Measurements from ENCODE around the gene BARD1.
A peak's percentile ranks its signal among the peaks of the same experiment; 100 is the strongest.
"Not testable (repeated sequence)": the region's sequence is repeated elsewhere in the genome, so short reads cannot be mapped to it uniquely, and the experiment has no call there.

The BARD1 gene

DNA sequence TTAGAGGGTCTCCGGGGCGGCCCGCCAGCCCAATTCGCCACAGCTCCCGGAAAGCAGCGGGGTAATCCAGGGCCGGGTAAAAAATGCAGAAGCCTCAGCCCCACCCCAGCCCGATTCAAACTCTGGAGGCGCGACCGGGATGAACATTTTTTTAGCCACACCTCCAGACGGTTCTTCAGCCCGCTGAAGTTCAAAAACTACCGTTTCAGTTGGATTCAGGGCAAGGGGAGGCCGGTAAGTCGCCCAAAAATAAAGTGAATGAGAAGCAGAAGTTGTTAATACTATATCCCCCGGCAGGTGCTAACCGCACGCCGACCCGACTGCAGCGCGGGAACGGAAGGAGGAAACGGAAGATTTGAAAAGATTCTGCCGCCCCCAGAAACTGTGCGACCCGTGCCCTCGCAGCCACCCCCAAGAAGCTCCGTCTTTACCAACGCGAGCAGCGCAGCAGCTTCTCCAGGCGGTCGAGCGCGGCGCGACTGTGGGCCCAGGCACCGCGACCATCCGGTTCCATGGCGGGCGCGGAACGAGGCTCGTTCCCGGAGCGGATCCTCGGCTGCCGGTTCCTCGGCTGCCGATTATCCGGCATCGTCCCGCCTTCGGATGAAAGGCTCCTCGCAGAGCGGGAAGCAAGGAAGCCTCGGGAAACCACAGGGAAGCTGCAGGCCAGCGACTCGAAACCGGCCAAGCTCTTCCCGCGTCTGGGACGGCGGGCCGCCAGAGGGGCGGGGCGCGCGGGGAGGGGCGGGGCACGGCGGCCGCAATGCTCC, at the start of gene BARD1:
BARD1 (minus strand) TSS at position 703 of the 770 bp plus-strand sequence; CDS start at position 589, 114 bp downstream.
- DNase-seq: peak; percentile 46

- DNase-seq: no peak
These were observed 46.7 kb upstream of the BARD1 start for GRCh38 chr2:214856137-214856536.

- no peak for DNase-seq
These were observed 44.4 kb upstream of the BARD1 start for GRCh38 chr2:214853906-214854305.

- DNase-seq: no peak
These were observed 34.3 kb upstream of the BARD1 start for GRCh38 chr2:214843823-214844222.

DNA sequence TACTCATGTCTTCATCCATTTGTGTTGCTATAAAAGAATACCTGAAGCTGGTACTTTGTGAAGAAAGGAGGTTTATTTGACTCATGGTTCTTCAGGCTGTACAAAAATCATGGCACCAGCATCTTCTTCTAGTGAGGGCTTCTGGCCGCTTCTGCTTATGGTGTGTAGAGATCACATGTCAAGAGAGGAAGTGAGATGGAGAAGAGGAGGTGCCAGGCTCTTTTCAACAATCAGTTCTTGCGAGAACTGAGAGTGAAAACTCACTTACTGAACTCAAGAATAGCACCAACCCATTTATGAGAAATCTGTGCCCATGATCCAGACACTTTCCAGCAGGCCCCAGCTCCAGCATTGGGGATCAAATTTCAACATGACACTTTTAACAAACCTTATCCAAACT, 30.0 kb upstream of the BARD1 start:
- DNase-seq: no peak

DNA sequence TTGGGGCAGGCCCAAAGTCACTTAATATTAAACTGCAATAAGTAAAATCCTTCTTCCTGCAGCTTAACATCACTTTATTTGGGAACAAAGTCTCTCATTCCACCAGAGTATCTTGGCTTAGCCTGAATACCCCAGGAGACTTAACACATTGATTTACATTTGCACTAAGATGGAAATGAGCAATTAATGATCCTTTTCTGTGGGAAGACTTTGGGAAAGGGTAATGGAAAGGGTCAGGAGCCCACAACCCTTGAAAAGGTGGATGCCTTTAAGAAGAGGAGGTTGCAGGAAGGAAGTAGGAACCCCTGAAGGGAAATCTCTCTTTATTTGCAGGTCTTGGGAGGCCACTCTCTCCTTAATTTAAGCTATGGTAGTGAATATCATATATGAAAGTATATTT, 28.0 kb upstream of the BARD1 start:
- no peak for DNase-seq

DNA sequence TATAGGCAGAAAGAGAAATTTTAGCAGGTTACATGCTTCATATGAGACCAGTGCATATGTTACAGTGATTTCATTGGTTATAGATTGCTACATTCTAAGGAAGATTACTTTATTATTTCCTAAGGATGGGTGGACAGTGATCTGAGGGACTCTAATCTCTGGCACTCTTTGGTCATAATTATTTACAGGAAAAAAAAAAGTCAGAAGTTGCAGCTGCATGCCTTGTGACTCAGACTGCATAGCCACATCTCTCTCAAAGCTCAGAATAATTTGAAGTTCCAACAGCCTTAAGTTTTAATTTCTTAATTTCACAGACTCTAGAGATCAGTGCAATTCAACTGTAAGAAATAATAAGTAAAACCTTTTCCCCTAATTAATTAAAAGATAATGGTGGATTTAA, 27.1 kb upstream of the BARD1 start:
- no peak for DNase-seq

GRCh38 chr2:214830794-214831346, 21.4 kb upstream of the BARD1 start:
- DNase-seq: no peak

DNA sequence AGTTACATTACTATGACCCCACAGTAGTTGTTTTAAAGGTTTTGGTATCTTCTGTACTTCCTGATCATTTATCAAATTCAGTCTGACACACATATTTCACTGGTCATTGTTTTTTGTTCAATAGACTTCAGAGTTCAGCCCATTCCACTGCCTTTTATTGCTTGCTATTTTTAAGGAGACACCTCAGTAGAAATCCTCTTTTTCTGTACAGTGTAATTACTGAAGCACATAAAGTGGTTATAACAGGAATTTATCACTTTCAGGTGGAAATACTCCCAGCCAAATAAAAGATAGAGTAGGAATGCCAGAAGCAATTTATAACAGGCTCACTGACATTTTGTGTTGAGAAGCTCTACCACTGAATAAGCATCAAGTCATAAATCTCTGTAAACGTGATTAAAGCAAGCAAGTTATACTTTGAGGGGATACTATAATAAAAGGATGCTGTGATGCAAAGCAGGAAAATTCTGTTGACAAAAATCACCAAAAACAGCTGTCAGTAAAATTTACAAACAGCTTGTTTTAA, 6.6 kb upstream of the BARD1 start:
- no peak for DNase-seq

DNA sequence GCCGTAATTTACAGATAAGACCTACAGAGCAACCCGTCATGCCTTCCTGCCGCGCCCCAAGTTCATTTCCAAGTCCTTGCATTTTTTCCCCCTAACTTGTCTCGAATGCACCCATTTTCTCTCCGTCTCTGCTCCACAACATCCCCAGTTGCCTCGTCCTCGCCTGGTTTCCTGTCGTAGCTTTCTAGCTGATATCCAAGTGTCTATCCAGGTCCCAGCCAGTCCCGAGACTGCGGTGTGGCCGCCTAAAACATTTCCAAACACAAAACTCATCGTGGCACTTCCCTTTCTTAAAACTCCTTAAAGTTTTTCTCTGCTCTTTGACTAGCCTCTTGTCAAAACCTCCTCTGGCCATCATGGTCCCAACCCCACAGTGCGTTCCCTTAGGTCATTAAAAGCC, 1.2 kb upstream of the BARD1 start:
- DNase-seq: no peak

- peak; percentile 93 for DNase-seq
These were observed 475 bp upstream of the BARD1 start for GRCh38 chr2:214809751-214810564.

DNA sequence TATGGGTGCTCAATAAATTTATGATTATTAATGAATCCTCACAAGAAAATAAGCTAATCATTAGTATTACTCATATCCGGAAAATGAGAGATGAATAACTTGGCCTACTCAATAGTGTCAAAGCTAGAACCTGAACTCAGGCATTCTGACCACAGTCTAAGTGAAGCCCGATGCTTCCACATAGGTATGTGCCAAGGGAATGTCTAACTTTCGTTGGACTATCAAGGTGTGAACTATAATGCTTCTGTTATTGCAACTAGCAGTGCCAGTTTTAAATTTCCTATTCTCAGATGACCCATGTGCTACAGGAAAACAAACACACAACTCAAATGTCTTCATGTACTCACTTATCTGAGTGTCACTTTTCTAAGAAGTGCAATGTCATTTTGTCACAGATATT, 1.8 kb downstream of the BARD1 start:
- DNase-seq: no peak

- DNase-seq: no peak
These were observed 7.6 kb downstream of the BARD1 start for GRCh38 chr2:214801768-214802397.

- no peak for DNase-seq
These were observed 8.4 kb downstream of the BARD1 start for GRCh38 chr2:214801068-214801467.

DNA sequence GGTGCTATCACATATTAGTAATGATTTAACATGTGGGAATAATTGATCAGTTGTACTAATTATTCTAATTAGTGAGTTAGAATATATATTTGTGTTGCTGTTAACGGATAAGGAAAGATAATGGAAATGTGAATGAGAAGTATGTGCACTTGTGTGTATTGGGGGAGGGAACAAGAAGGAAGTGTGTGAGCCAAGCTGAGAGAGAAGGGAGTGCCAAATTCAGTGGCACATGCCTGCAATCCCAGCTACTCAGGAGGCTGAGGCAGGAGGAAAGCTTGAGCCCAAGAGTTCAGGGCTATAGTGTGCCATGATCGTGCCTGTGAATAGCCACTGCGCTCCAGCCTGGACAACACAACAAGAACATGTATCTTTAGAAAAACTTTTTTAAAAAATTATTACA, 9.3 kb downstream of the BARD1 start:
- DNase-seq: no peak

DNA sequence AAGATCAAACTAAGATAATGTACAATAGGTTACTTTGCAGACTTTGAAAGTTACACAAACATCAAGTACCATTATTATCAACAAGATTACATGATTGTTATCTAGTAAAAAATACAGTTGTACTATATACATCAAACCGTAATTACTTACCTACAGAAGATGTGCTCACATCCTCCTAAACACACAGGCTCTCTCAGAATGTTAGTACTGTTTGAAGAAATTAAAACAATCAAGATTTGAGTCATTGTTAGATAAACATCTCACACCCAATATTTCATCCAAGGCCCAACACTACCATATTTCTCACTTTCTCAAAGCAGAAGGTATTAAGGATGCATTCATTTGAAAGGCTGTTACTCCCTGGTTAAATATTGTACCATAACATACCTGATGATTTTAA, 12.6 kb downstream of the BARD1 start:
- no peak for DNase-seq

- DNase-seq: not testable (repeated sequence)
These were observed 26.3 kb downstream of the BARD1 start for GRCh38 chr2:214783181-214783580.

- DNase-seq: no peak
These were observed 26.8 kb downstream of the BARD1 start for GRCh38 chr2:214782671-214783070.

DNA sequence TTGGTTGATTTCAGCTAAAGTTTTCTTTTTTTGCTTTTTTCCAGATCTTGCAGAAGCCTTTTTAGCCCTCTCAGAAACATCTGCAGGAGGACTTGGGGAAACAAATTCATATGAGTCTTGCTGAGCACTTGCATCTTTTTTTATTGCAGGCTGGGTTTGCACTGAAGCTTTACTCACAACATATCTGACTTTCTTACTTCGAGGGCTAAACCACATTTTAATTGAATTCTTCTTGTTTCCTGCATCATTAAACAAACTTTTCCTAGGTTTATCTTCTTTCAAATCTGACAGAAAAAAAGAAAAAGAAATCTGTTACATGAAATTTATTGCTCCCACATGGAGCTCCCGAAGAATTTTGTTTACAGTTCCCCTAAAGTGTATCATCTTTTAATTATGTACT, 28.3 kb downstream of the BARD1 start:
- no peak for DNase-seq

DNA sequence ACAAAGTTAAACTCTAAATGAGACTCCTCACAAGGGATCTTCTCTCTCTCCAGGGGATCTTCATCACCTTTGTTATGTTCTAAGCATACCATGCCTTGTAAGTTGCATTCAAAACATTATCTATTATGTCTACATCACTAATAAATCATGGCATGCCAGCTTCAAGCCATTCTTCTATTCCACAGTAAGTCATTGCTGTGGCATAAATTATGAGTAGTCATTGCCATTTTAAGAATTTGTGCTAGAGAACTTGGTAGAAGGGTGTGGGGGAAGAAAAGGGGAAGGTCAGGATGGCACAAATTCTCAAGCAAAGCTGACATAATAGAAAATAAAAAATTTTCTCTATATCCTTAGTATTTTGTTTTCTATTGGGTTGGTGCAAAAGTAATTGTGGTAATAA, 33.5 kb downstream of the BARD1 start:
- DNase-seq: no peak

GRCh38 chr2:214774108-214774507, 35.4 kb downstream of the BARD1 start:
- no peak for DNase-seq

GRCh38 chr2:214772443-214773015, 37.0 kb downstream of the BARD1 start:
- no peak for DNase-seq

DNA sequence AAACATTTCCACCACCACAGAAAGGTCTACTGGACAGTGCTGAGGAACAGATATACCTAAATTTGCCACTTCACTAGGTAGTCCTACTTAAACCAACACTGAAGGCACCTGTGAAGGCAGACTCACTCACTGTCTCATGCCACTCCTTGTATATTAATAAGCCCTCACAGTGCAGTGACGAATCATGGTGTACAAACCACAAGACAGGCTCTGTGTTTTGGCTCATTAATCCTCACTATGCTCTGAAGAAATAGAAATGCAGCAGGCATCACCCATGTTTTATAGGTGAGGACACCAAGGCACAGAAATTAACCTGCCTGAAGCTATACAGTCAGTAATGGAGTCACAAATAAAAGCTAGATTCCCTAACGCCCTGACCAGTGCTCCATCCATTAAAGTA, 44.3 kb downstream of the BARD1 start:
- no peak for DNase-seq
